Upper lobe of left lung (tissue), 4 donors: Measurements from ENCODE around the gene SERINC5.

Experiments
- CTCF ChIP-seq, 6 experiments: fragments of 450-650 bp in 4 of 6; fragments of 200-600 bp in 2 of 6; sonication (generic) in 2 of 6; IDR thresholded peaks; one replicate each; pipeline ENCODE4 v1.5.1; 2016 to 2019; ENCODE audit warnings: antibody characterized with exemption in 6 of 6
- EP300 ChIP-seq, 4 donors: sonication (generic); formaldehyde crosslinking; IDR thresholded peaks; one replicate each; pipeline ENCODE4 v1.5.1; 2017; ENCODE audit warnings: antibody characterized with exemption in 4 of 4, control low read depth in 2 of 4
- POLR2AphosphoS5 ChIP-seq, 2 donors: sonication (generic); formaldehyde crosslinking; IDR thresholded peaks; one replicate each; pipeline ENCODE4 v1.5.1; 2017; ENCODE audit warnings: antibody characterized with exemption in 2 of 2

GRCh38 chr5:80068246-80068636 is 187.6 kb downstream of the SERINC5 start:
- TF ChIP-seq CTCF (IDR thresholded peaks at IDR 0.05) (no peak), EP300 (IDR thresholded peaks at IDR 0.05) (no peak), POLR2AphosphoS5 (IDR thresholded peaks at IDR 0.05) (no peak)
